ENCODE data around the gene COL10A1. TPM values are rescaled to one million over a fixed set of nuclear protein-coding genes. Genes with fewer than 3 reads are reported as not detected.

The COL10A1 gene
- total RNA-seq, 1 experiment from 2014 or later = not detected

- Histone ChIP-seq H2BK120ac (ENCODE audit: low read depth, low read length, poor library complexity, severe bottlenecking) (no peak overlapping the region), H3K18ac (ENCODE audit: insufficient read length, low read depth, low read length) (no peak overlapping the region), H2BK12ac (ENCODE audit: insufficient read length, low read depth, low read length) (no peak overlapping the region), H3K9me3 (ENCODE audit: control insufficient read depth, low read depth, low read length) (no peaks in the 10 kb centered on the region), H3K79me2 (ENCODE audit: insufficient read depth, low read length) (no peaks in the 10 kb centered on the region), H2AK5ac (ENCODE audit: insufficient read length, low read length) (no peak overlapping the region), H2BK20ac (ENCODE audit: low read depth, low read length, poor library complexity, severe bottlenecking) (no peak overlapping the region), H3K23me2 (ENCODE audit: insufficient read length, low read depth, low read length, poor library complexity, severe bottlenecking) (no peaks in the 10 kb centered on the region), H3K56ac (ENCODE audit: insufficient read length, low read depth, low read length) (no peak overlapping the region), H2BK15ac (ENCODE audit: low read depth, low read length) (no peak overlapping the region), H3K23ac (ENCODE audit: insufficient read length, low read depth, low read length) (no peak overlapping the region), H2AFZ (ENCODE audit: low read length) (no peak overlapping the region), H3K79me1 (ENCODE audit: insufficient read depth, low read depth, low read length, poor library complexity, severe bottlenecking) (no peaks in the 10 kb centered on the region), H4K5ac (ENCODE audit: insufficient read length, low read depth, low read length) (no peak overlapping the region), H3K27ac (ENCODE audit: insufficient read length, low read depth, low read length) (no peak overlapping the region), H4K20me1 (ENCODE audit: control insufficient read depth, insufficient read depth, insufficient read length) (no peaks in the 10 kb centered on the region), H3K9ac (ENCODE audit: extremely low read depth, insufficient read length, low read length) (no peak overlapping the region), H3K4me1 (ENCODE audit: insufficient read depth, low read length) (no peaks in the 10 kb centered on the region), H4K8ac (replicated peaks; ENCODE audit: insufficient read length, low read depth, low read length) (no peak overlapping the region), H3K27me3 (ENCODE audit: insufficient read depth, low read length) (no peaks in the 10 kb centered on the region), H3K4me2 (ENCODE audit: insufficient read depth, insufficient read length, low read length) (no peak overlapping the region), H3T11ph (ENCODE audit: low read length) (no peak overlapping the region), H4K91ac (ENCODE audit: insufficient read length, low read depth, low read length) (no peak overlapping the region), H3K14ac (ENCODE audit: insufficient read depth, low read length) (no peak overlapping the region), H2BK5ac (ENCODE audit: insufficient read length, low read length) (no peak overlapping the region), H3K4ac (ENCODE audit: low read depth, low read length) (no peak overlapping the region)
- H3K9me3 Mint-ChIP-seq = peaks cover 10 to 12% of the 10 kb centered on the region in 2 experiments
- no peaks in the 10 kb centered on the region for H3K27me3 Mint-ChIP-seq (ENCODE audit: low read depth)
- no peak overlapping the region for H3K4me3 Mint-ChIP-seq
- peaks cover 11 to 24% (median 11%) of the 10 kb centered on the region in 3 experiments for H3K36me3 Mint-ChIP-seq (ENCODE audit: insufficient read depth in 1 of 3, low read depth in 3 of 3)
- TF ChIP-seq CTCF (conservative IDR thresholded peaks at IDR 0.05) = no peak
- H3K27ac Mint-ChIP-seq = no peak overlapping the region
- no CpG with 5 or more reads among the region's 5 CpGs for WGBS (ENCODE audit: extremely low coverage, insufficient read length, low lambda C conversion rate)
- H3K4me1 Mint-ChIP-seq = peaks cover 5 to 8% of the 10 kb centered on the region in 2 experiments; a peak in 3 of 4 replicates
- DNase-seq = no peak
Measured at GRCh38 chr6:116170358-116171057, 44.6 kb upstream of the COL10A1 start.
